Measurements from ENCODE around the gene SAP30L.

GRCh38 chr5:154421868-154422267 is 23.9 kb upstream of the SAP30L start:
- TF ChIP-seq CTCF (IDR thresholded peaks at IDR 0.05), result peak in 1 of 3 experiments; percentile 9
- no peak for TF ChIP-seq POLR2A (IDR thresholded peaks at IDR 0.05)
